HUDEP-2 (cell line): ENCODE results near the gene PTGIS.
A peak's percentile ranks its signal among the peaks of the same experiment; 100 is the strongest.

Source experiments
- DNase-seq, 76 experiments: peaks; one replicate each; lab custom pipeline; 2025; ENCODE audit not compliant: unreplicated experiment in 76 of 76; lab: John Stamatoyannopoulos, UW

Gene PTGIS

GRCh38 chr20:49595811-49596561 lies 28.0 kb upstream of the PTGIS start:
- no peak for DNase-seq

GRCh38 chr20:49595346-49595745 lies 27.4 kb upstream of the PTGIS start:
- DNase-seq = no peak

GRCh38 chr20:49594931-49595315 lies 27.0 kb upstream of the PTGIS start:
- no peak for DNase-seq

- DNase-seq = no peak
Measured at GRCh38 chr20:49594143-49594930, 26.4 kb upstream of the PTGIS start.

GRCh38 chr20:49593466-49594142 lies 25.7 kb upstream of the PTGIS start:
- no peak for DNase-seq

GRCh38 chr20:49592120-49592519 lies 24.2 kb upstream of the PTGIS start:
- DNase-seq = no peak

DNA sequence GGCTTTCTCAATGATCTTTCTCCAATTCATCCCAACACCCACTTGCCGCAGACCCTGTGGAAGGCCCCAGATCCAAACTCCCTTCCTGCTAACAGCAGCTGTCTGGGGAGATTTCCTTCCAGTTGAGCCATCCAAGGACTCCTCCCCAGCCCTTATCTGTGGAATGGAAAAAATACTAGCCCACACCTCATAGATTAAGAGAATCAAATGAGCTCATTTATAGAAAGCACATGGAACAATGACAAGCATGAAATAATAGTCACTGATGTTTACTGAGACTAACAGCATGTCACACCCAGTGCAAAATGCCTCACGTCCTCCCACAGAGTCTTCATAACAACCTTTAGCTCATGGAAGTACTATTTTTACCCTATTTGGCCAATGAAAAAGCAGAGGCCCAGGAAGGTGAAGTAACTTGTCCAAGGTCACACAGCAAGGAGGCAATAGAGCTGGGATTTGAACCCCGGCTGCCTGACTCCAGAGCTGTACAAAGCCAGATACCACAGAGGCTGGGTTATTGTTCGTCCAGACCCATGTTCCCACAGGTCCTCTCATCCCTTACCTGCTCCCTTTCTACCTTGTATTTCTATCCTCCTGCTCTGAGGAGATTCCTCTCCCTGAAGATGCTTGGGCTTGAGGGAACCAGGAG lies 23.4 kb upstream of the PTGIS start:
- DNase-seq = no peak

DNA sequence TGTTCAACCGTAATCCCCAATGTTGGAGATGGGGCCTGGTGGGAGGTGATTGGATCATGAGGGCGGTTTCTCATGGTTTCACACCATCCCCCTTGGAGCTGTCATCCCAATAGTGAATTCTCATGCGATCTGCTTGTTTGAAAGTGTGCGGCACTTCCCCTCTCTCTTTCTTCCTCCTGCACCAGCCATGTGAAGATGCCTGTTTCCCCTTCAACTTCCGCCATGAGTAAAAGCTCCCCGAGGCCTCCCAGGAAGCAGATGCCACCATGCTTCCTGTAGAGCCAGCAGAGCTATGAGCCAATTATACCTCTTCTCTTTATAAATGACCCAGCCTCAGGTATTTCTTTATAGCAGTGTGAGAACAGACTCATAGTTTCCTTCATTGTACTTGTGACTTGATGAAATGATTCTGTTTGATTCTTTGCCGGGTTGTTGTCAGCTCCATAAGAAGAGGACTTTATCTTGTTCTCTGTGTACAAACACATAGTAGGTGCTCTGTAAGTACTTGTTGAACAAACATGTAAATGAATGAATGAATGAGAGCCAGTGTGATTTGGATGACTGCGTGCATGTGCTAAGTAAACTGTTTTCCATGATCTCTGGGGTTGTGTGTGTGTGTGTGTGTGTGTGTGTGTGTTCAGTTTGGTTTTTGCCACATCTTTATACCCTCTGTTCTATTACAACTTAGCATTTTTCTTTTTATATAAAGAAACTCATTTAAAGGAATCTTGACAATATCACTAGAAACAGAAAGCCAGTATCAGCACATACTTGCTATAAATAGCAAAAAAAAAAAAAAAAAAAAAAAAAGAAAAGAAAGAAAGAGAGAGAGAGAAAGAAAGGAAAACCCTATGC lies 22.5 kb upstream of the PTGIS start:
- DNase-seq = no peak

DNA sequence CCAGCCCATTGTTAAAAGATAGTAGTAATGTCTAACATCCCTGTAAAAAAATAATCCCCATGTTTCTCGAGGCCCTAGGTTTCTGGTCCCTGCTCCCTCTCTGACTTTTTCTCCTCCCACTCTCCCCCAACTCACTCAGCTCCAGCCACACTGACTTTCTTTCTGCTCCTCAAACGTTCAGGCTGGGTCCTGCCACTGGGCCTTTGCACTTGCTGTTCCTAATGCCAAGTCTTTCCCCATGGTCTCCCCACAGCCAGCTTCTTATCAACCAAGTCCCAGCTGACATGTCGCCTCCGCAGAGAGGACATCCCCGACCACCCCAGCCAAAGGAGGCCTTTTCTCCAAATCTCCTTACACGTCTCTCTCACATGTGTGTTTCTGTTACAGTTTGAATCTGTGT lies 21.8 kb upstream of the PTGIS start:
- no peak for DNase-seq

GRCh38 chr20:49587111-49587570 lies 19.2 kb upstream of the PTGIS start:
- no peak for DNase-seq

GRCh38 chr20:49585585-49586245 lies 17.8 kb upstream of the PTGIS start:
- no peak for DNase-seq

GRCh38 chr20:49584418-49585382 lies 16.8 kb upstream of the PTGIS start:
- no peak for DNase-seq

GRCh38 chr20:49583669-49584417 lies 15.9 kb upstream of the PTGIS start:
- DNase-seq = peak in 17 of 76 experiments; percentile 4 to 60 (median 17)

DNA sequence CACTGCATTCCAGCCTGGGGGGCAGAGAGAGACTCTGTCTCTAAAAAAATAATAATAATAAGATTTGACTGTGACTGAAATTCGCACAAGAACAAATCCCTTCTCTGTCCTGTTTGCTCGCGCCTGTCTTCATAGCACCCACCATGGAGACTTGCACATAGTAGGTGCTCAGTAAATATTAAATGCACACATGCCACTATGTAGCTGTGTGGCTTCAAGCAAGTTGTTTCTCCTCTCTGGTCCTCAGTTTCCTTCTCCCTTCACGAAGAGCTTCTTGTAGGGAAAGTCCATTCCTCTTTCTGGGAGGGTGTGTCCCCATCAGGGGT lies 15.4 kb upstream of the PTGIS start:
- DNase-seq = no peak

- no peak for DNase-seq
Measured at GRCh38 chr20:49582413-49583334, 14.7 kb upstream of the PTGIS start.

DNA sequence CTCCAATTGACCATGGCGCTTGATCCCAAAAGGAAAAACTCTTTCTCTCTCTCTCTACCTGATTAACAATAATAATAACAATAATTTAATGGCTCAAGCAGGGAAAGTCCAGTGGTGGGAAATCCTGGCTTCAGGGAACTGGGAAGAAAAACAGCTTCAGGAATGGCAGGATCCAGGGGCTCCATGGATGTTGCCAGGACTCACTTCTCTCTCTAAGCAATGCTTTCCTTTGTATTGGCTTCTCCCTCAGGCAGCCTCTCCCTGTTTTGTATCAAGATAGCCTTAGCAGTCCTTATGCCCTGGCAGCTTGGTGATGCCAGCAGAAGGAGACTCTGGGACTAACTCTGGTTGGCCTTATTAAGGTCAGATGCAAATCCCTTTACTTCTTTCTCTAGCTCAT lies 13.5 kb upstream of the PTGIS start:
- DNase-seq = no peak

DNA sequence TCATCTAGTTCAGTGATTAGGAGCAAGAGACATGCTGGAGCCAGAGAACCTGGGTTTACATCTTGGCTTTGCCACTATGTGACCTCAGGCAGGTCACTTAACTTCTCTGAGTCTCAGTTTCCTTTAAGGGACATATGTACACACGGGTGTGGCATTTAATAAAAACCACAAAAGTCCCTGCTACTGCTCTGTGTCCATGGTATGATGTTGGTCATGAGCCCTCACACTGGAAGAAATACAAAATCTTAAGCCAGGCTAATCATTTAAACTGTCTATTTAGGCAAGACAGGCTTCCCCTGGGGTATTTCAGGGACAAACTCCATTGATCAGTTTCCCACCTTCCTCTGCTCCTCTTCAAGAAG lies 12.9 kb upstream of the PTGIS start:
- no peak for DNase-seq
